GM12864 (cell line): ENCODE data around the gene IMPDH1.

Experiments
- DNase-seq: peaks from one replicate; pipeline ENCODE4 v3.0.0-alpha.2; 2011; ENCODE audit warnings: low read depth
- H3K4me3 ChIP-seq: 2 replicates; pipeline ENCODE4 v1.5.1; 2011; ENCODE audit warnings: mild to moderate bottlenecking, low read depth, low read length, control low read depth
- TF ChIP-seq, protein P1 (sequence below): IDR thresholded peaks from 2 replicates; pipeline ENCODE4 v1.5.1; 2011; ENCODE audit warnings: low read depth, mild to moderate bottlenecking, moderate library complexity, low read length, control low read depth, inconsistent platforms; ENCODE audit errors: missing control alignments

Gene IMPDH1

DNA sequence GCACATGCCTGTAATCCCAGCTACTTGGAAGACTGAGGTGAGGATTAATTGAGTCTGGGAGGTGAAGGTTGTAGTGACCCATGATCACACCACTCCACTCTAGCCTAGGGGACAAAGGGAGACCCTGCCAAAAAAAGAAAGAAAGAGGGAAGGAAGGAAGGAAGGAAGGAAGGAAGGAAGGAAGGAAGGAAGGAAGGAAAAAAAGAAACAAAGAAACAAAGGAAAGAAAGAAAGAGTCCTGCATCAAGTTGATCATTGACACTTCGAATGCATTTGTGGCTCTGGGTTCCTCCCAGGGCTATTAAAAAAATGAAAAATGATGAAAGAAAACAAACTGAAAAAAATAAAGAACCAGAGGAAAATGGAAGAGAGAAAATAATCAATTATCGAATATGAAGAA lies 44.4 kb downstream of the IMPDH1 start:
- H3K4me3 ChIP-seq, result no peak overlapping the region
- TF ChIP-seq, protein P1, sequence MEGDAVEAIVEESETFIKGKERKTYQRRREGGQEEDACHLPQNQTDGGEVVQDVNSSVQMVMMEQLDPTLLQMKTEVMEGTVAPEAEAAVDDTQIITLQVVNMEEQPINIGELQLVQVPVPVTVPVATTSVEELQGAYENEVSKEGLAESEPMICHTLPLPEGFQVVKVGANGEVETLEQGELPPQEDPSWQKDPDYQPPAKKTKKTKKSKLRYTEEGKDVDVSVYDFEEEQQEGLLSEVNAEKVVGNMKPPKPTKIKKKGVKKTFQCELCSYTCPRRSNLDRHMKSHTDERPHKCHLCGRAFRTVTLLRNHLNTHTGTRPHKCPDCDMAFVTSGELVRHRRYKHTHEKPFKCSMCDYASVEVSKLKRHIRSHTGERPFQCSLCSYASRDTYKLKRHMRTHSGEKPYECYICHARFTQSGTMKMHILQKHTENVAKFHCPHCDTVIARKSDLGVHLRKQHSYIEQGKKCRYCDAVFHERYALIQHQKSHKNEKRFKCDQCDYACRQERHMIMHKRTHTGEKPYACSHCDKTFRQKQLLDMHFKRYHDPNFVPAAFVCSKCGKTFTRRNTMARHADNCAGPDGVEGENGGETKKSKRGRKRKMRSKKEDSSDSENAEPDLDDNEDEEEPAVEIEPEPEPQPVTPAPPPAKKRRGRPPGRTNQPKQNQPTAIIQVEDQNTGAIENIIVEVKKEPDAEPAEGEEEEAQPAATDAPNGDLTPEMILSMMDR, result no peak
- DNase-seq, result no peak

DNA sequence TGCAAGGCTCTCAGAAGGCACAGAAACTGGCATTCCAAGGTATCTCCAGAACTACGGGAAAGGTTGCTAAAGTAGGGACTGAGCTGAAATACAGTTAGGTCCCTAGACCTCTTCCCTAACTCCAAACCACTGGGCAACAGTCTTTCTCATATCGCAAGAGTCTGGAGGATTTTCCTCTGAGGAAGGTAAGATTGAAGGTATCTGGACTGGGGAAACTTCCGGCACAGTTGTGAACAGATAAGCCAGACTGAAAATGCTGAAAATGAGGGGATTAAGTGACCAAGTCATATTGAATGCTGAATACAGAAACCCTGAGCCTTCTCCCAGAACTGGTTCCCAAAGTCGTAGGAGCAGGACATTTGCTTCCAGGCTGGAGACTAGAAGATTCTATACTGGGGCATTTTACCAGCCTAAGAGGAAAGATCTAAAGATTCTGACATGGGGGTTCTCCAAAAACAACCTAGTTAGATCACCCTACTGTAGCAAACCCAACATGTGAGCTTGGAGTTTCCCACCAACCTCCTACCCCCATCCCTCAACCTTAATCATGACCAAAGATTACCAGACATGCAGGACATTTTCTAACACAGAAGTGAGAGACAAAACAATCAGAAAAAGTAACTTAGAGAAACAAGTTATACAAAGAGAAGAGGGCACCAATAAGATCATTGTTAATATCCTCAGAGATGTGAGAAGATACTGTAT lies 45.5 kb downstream of the IMPDH1 start:
- TF ChIP-seq, protein P1, result no peak
- H3K4me3 ChIP-seq, result no peak overlapping the region
- no peak for DNase-seq

DNA sequence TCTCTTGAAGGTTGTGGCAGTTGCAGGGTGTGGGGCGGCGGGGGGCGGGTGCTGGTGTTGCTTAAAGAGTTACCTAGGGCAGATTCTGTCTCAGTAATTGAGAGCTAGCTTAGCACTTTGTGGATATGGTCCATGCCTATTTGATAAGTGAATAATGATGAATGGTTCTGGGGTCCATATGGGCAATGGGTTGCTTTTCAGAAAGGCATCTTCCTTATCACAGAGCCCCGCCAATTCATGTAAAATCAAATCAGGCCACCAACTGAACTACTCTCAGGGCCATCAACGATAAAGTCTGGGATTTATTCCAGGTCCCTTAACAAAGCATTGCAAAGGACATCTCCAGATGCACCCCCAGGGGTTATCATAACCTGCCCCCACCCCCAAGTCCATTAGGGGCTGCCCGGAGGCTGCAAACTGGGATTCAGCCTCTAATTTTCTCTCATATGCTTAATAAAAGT lies 46.5 kb downstream of the IMPDH1 start:
- TF ChIP-seq, protein P1, result no peak
- no peak overlapping the region for H3K4me3 ChIP-seq
- no peak for DNase-seq

DNA sequence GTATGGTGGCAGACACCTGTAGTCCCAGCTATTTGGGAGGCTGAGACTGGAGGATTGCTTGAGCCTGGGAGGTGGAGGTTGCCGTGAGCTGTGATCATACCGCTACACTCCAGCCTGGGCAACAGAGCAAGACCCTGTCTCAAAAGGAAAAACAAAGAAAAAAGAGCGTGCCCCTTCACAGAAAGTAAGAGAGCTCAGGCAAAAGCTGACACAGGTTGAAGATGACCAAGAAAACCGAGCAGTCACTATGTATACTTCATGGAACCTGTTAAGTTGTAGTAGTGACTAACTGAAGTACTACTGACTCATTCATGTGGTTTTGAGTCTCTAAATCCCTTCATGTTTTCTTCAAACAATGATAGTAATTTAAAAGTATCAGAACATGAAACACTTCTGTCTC lies 47.1 kb downstream of the IMPDH1 start:
- no peak for DNase-seq
- TF ChIP-seq, protein P1, result no peak
- H3K4me3 ChIP-seq, result no peak overlapping the region

DNA sequence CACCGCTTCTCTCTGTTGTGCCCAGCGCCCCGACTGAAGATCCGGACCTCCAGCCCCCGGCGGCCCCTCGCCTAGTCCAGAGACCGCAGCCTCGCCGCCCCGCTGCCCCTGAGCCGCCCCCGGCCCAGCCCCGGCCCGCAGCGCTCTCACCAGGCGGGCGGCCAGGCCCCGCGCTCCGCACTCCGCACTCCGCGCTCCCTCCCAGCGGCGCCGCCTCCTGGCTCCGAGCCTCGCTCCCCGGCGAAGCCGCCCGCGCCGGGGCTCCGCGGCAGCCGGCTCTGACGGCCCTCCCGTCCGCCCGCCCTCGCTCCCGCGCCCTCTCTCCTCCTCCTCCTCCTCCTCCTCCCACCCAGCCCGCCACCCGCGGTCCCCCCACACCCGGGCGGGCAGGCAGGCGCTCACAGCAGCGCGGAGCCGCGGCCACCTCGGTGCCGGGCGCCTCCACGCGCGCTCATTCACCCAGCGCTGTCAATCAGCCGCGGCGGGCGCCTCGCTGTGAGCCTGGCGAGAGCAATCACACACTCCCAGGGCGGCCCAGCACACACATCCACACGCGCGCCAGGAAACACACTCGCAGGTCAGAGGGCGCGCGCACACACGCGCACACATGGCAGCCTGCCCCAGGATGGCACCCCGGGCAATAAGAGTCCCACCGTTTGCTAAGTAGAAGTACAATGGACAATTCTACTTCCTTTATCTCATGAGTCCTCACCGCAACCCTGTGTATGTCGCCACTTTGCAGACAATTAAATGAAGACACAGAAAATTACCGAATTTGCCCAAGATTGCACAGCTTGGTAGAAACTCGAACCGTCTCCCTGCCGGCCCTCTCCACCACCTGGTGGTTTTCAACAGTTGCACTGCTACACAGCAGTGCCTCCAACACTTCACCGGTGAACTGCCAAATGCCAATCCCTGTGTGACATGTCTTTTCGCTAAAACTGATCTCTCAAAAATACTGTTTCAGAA lies 48.1 kb downstream of the IMPDH1 start, which contains the start of gene PRRT4:
Gene PRRT4 (minus strand): TSS at position 280 of the 969 bp plus-strand sequence.
- no peak for DNase-seq

DNA sequence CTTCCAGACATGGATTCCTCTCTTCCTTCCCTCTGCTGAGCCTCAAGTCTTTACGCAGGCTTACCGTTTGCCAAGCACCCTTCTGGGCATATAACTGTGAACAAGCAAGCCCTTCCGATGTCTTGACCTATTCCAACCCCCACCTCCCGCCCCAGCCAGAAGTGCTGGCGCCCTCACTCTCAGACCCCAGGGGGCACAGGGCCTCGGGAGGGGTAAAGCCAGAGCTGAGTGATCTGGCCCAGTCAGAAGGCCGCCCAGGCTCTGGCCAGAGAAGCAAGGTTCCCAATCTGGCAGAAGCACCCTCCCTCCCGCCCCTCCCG lies 49.5 kb downstream of the IMPDH1 start:
- H3K4me3 ChIP-seq, result no peak overlapping the region
- no peak for DNase-seq
- TF ChIP-seq, protein P1, result no peak

More for the DNA sequence above, 48.1 kb downstream of the IMPDH1 start, which contains the start of gene PRRT4:
- TF ChIP-seq, protein P1, result no peak
- H3K4me3 ChIP-seq, result peak within 1 kb of the TSS; percentile 26; the same call in 1 of the 2 replicates
